ENCODE measurements around the gene SRGAP1. TPM values are rescaled to one million over a fixed set of nuclear protein-coding genes. Genes with fewer than 3 reads are reported as not detected.

Gene SRGAP1
- total and polyA plus RNA-seq, 2 of the 4 experiments (the other 2 are of a cell fraction): 10.0 to 10.2 TPM

GRCh38 chr12:63849641-63850040, 5.1 kb downstream of the SRGAP1 start:
- Histone ChIP-seq H4K5ac (ENCODE audit: low read depth, low read length) (no peak overlapping the region), H2AK9ac (replicated peaks; ENCODE audit: low read depth, low read length, poor library complexity) (no peak overlapping the region), H3K4me3 (ENCODE audit: insufficient read depth, low read depth, low read length) (no peak overlapping the region), H3K9ac (ENCODE audit: low read depth, low read length) (no peak overlapping the region), H3K4me2 (ENCODE audit: low read depth, low read length) (peak overlapping the region; percentile 69; the same call in 1 of the 2 replicates), H3K56ac (ENCODE audit: extremely low read depth, insufficient read depth, low read length) (no peak overlapping the region), H3K4me1 (ENCODE audit: control insufficient read depth, insufficient read depth, low read length) (peaks cover 9% of the 10 kb centered on the region), H3K9me1 (ENCODE audit: insufficient read depth, low read length) (peaks cover 19% of the 10 kb centered on the region), H4K8ac (ENCODE audit: low read depth in 2 of 2, low read length in 2 of 2) (no peak overlapping the region), H3K9me3 (ENCODE audit: control insufficient read depth, insufficient read depth, low read length) (no peaks in the 10 kb centered on the region), H2AK5ac (ENCODE audit: low read depth, low read length) (no peak overlapping the region; the same call in 1 of the 2 replicates), H2BK15ac (ENCODE audit: low read depth, low read length) (no peak overlapping the region), H3K14ac (replicated peaks; ENCODE audit: low read depth, low read length) (no peak overlapping the region), H3K23ac (ENCODE audit: low read depth, low read length) (no peak overlapping the region), H3K36me3 (ENCODE audit: control insufficient read depth, insufficient read depth, low read length) (peaks cover 8% of the 10 kb centered on the region), H3K18ac (ENCODE audit: low read depth, low read length) (no peak overlapping the region), H2BK20ac (ENCODE audit: low read depth, low read length) (no peak overlapping the region), H3K4ac (ENCODE audit: low read depth, low read length) (no peak overlapping the region), H2BK120ac (ENCODE audit: low read depth, low read length) (no peak overlapping the region), H4K91ac (ENCODE audit: insufficient read depth, low read depth, low read length) (no peak overlapping the region), H3K79me1 (ENCODE audit: low read depth in 1 of 2, low read length in 2 of 2) (peaks cover 0 to 27% of the 10 kb centered on the region in 2 experiments; a peak in 2 of 4 replicates), H3K27me3 (ENCODE audit: control insufficient read depth, insufficient read depth, low read length) (no peaks in the 10 kb centered on the region), H2BK5ac (ENCODE audit: low read depth, low read length, poor library complexity, severe bottlenecking) (no peak overlapping the region), H3K27ac (ENCODE audit: insufficient read depth, low read length) (no peak overlapping the region), H4K20me1 (ENCODE audit: insufficient read depth, low read length) (peaks cover 61% of the 10 kb centered on the region), H2AFZ (replicated peaks; ENCODE audit: low read length, poor library complexity) (no peak overlapping the region)
- intact Hi-C loops (cut with micrococcal nuclease): loop anchor here (5.0 kb wide), 1 partner anchor 158 kb away; no protein-coding TSS in a partner anchor
- BruUV-seq (replicated peaks): no TSS peak
- CTCF ChIA-PET: interaction anchor here (1.4 kb wide), 1 partner anchor 18 kb away, joined by 3 read pairs; no protein-coding TSS in a partner anchor
- DNase-seq (no peak), ATAC-seq (ENCODE audit: low read depth) (no peak)
- WGBS, 2 experiments (ENCODE audit: extremely low coverage in 2 of 2, insufficient read length in 1 of 2): no CpG with 5 or more reads among the region's 4 CpGs
- POLR2A ChIA-PET (ENCODE audit: unreplicated experiment): no interaction called here
- TF ChIP-seq POLR2A (IDR thresholded peaks at IDR 0.05; ENCODE audit: low read depth, low read length) (no peak), FOS (IDR thresholded peaks at IDR 0.05; ENCODE audit: low read depth, low read length) (no peak), MXI1 (IDR thresholded peaks at IDR 0.05; ENCODE audit: borderline replicate concordance, low read depth, low read length) (no peak), CHD1 (IDR thresholded peaks at IDR 0.05; ENCODE audit: low read depth, low read length) (no peak), MAFK (IDR thresholded peaks at IDR 0.05; ENCODE audit: low read depth, low read length) (no peak), RCOR1 (IDR thresholded peaks at IDR 0.05; ENCODE audit: insufficient replicate concordance, low read length) (no peak), RAD21 (IDR thresholded peaks at IDR 0.05; ENCODE audit: low read length) (no peak), SMC3 (IDR thresholded peaks at IDR 0.05; ENCODE audit: low read depth, low read length) (no peak), NFE2L2 (IDR thresholded peaks at IDR 0.05; ENCODE audit: low read depth, low read length) (no peak), RFX5 (IDR thresholded peaks at IDR 0.05; ENCODE audit: low read depth, low read length) (no peak), CEBPB (IDR thresholded peaks at IDR 0.05; ENCODE audit: low read depth, low read length) (no peak), MAZ (IDR thresholded peaks at IDR 0.05; ENCODE audit: borderline replicate concordance, low read depth, low read length) (no peak), BHLHE40 (IDR thresholded peaks at IDR 0.05; ENCODE audit: low read depth, low read length) (no peak)
- TF ChIP-seq, protein P1, sequence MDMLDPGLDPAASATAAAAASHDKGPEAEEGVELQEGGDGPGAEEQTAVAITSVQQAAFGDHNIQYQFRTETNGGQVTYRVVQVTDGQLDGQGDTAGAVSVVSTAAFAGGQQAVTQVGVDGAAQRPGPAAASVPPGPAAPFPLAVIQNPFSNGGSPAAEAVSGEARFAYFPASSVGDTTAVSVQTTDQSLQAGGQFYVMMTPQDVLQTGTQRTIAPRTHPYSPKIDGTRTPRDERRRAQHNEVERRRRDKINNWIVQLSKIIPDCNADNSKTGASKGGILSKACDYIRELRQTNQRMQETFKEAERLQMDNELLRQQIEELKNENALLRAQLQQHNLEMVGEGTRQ (IDR thresholded peaks at IDR 0.05; ENCODE audit: low read depth, low read length): no peak
- TF ChIP-seq, protein P2, sequence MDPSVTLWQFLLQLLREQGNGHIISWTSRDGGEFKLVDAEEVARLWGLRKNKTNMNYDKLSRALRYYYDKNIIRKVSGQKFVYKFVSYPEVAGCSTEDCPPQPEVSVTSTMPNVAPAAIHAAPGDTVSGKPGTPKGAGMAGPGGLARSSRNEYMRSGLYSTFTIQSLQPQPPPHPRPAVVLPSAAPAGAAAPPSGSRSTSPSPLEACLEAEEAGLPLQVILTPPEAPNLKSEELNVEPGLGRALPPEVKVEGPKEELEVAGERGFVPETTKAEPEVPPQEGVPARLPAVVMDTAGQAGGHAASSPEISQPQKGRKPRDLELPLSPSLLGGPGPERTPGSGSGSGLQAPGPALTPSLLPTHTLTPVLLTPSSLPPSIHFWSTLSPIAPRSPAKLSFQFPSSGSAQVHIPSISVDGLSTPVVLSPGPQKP (IDR thresholded peaks at IDR 0.05; ENCODE audit: borderline replicate concordance, low read depth, low read length): no peak
- TF ChIP-seq, protein P3, sequence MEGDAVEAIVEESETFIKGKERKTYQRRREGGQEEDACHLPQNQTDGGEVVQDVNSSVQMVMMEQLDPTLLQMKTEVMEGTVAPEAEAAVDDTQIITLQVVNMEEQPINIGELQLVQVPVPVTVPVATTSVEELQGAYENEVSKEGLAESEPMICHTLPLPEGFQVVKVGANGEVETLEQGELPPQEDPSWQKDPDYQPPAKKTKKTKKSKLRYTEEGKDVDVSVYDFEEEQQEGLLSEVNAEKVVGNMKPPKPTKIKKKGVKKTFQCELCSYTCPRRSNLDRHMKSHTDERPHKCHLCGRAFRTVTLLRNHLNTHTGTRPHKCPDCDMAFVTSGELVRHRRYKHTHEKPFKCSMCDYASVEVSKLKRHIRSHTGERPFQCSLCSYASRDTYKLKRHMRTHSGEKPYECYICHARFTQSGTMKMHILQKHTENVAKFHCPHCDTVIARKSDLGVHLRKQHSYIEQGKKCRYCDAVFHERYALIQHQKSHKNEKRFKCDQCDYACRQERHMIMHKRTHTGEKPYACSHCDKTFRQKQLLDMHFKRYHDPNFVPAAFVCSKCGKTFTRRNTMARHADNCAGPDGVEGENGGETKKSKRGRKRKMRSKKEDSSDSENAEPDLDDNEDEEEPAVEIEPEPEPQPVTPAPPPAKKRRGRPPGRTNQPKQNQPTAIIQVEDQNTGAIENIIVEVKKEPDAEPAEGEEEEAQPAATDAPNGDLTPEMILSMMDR (conservative IDR thresholded peaks at IDR 0.05; ENCODE audit: low read depth, low read length): no peak
- dilution Hi-C loops (cut with HindIII; ENCODE audit: low sequenced_read_pairs, unreplicated experiment): loop anchor here (25.0 kb wide), 1 partner anchor 413 kb away; no protein-coding TSS in a partner anchor
- in situ Hi-C loops (cut with MboI; ENCODE audit: low sequenced_read_pairs): loop anchor here (10.0 kb wide), 1 partner anchor 145 kb away; no protein-coding TSS in a partner anchor
